Panc1 (cell line): ENCODE data around the gene RANBP17. TPM values are rescaled to one million over a fixed set of nuclear protein-coding genes. Genes with fewer than 3 reads are reported as not detected.

ENCODE experiments used
- ATAC-seq: fragments of 200-7000 bp; cut with Tn5 transposase; 2 replicates; pipeline ENCODE4 v1.9.1; 2020; ENCODE audit warnings: mild to moderate bottlenecking, moderate library complexity
- BruUV-seq: library from RNA; stranded (reverse); fragments of 400-500 nt; replicated peaks from 2 replicates; lab custom pipeline; 2021; lab: Mats Ljungman, UMichigan
- CTCF ChIA-PET: fragments of 300-600 bp; sonication (Branson Sonifier 250); formaldehyde crosslinking; loops from one replicate; lab custom pipeline; 2022; ENCODE audit warnings: antibody characterized with exemption; lab: Charles Lee
- POLR2A ChIA-PET: fragments of 300-600 bp; sonication (Branson Sonifier 250); formaldehyde crosslinking; loops from one replicate; lab custom pipeline; 2022; ENCODE audit warnings: antibody characterized with exemption; lab: Charles Lee
- DNase-seq: peaks from one replicate; pipeline ENCODE4 v3.0.0-alpha.2; 2010; ENCODE audit warnings: low read depth, low spot score
- H3K27ac ChIP-seq: 2 replicates; pipeline ENCODE4 v1.5.1; 2011; ENCODE audit warnings: mild to moderate bottlenecking, low read length, inconsistent platforms
- H3K27me3 ChIP-seq: fragments of 200-500 bp; sonication (Bioruptor generic); 2 replicates; pipeline ENCODE4 v1.6.0; 2014; ENCODE audit warnings: low read length, inconsistent platforms; ENCODE audit not compliant: control insufficient read depth, insufficient read depth
- H3K36me3 ChIP-seq: fragments of 200-500 bp; sonication (Bioruptor generic); 2 replicates; pipeline ENCODE4 v1.5.1; 2014; ENCODE audit warnings: inconsistent platforms, mild to moderate bottlenecking, low read length, moderate library complexity; ENCODE audit not compliant: control insufficient read depth, insufficient read depth
- H3K4me1 ChIP-seq: 2 replicates; pipeline ENCODE4 v1.5.1; 2011; ENCODE audit warnings: inconsistent platforms, mild to moderate bottlenecking, low read length, moderate library complexity; ENCODE audit not compliant: control insufficient read depth, insufficient read depth
- H3K4me3 ChIP-seq, 2 experiments: 2 replicates each; pipeline ENCODE4 v1.5.1; 2011 to 2012; ENCODE audit warnings: low read depth in 2 of 2, low read length in 2 of 2, mild to moderate bottlenecking in 2 of 2, inconsistent platforms in 1 of 2, moderate library complexity in 1 of 2
- H3K9me3 ChIP-seq: fragments of 200-500 bp; sonication (Bioruptor generic); 2 replicates; pipeline ENCODE4 v1.5.1; 2014; ENCODE audit warnings: low read depth, mild to moderate bottlenecking, inconsistent platforms, low read length, moderate library complexity; ENCODE audit not compliant: control insufficient read depth, insufficient read depth
- CTCF ChIP-seq: fragments of 450-650 bp; IDR thresholded peaks from 2 replicates; pipeline ENCODE4 v1.5.1; 2017; ENCODE audit warnings: mild to moderate bottlenecking
- POLR2AphosphoS5 ChIP-seq: IDR thresholded peaks from 2 replicates; pipeline ENCODE4 v1.6.1; 2012; ENCODE audit warnings: mild to moderate bottlenecking, low read depth, low read length, moderate library complexity
- SIN3A ChIP-seq: IDR thresholded peaks from 2 replicates; pipeline ENCODE4 v1.6.1; 2012; ENCODE audit warnings: low read depth, mild to moderate bottlenecking, low read length, moderate library complexity, borderline replicate concordance; ENCODE audit not compliant: insufficient read depth
- TCF7L2 ChIP-seq: IDR thresholded peaks from 2 replicates; pipeline ENCODE4 v1.6.1; 2011; ENCODE audit warnings: mild to moderate bottlenecking, low read depth, low read length, inconsistent platforms
- in situ Hi-C: cut with HindIII; loops from 2 replicates; pipeline ENCODE4 v1.10.0; 2016; ENCODE audit warnings: low sequenced_read_pairs, low pct_unique_long_range_greater_than_20kb
- intact Hi-C: fragments of 100-400 bp; cut with micrococcal nuclease; formaldehyde crosslinking; loops from one replicate; pipeline ENCODE4 v1.10.0; 2022; ENCODE audit not compliant: unreplicated experiment
- total RNA-seq: library from RNA; stranded (reverse); gene quantifications from one replicate; pipeline ENCODE4 v1.2.1, GENCODE V29; 2021; ENCODE audit not compliant: unreplicated experiment
- TF ChIP-seq, protein P1 (sequence below), 2 experiments: IDR thresholded peaks; 2 replicates each; pipeline ENCODE4 v1.6.1; 2011 to 2012; ENCODE audit warnings: low read depth in 2 of 2, control low read depth in 1 of 2, low read length in 1 of 2, mild to moderate bottlenecking in 1 of 2, moderate library complexity in 1 of 2; ENCODE audit not compliant: insufficient read depth in 1 of 2

The RANBP17 gene
- total RNA-seq, 1 experiment from 2014 or later, result not detected

- Histone ChIP-seq H3K27me3 (no peaks in the 10 kb centered on the region), H3K4me3 (no peak overlapping the region), H3K27ac (no peak overlapping the region), H3K4me1 (no peaks in the 10 kb centered on the region), H3K9me3 (no peaks in the 10 kb centered on the region), H3K36me3 (no peaks in the 10 kb centered on the region; the same call in 1 of the 2 replicates)
- TF ChIP-seq SIN3A, result no peak
- no peak for TF ChIP-seq POLR2AphosphoS5
- TF ChIP-seq, protein P1, sequence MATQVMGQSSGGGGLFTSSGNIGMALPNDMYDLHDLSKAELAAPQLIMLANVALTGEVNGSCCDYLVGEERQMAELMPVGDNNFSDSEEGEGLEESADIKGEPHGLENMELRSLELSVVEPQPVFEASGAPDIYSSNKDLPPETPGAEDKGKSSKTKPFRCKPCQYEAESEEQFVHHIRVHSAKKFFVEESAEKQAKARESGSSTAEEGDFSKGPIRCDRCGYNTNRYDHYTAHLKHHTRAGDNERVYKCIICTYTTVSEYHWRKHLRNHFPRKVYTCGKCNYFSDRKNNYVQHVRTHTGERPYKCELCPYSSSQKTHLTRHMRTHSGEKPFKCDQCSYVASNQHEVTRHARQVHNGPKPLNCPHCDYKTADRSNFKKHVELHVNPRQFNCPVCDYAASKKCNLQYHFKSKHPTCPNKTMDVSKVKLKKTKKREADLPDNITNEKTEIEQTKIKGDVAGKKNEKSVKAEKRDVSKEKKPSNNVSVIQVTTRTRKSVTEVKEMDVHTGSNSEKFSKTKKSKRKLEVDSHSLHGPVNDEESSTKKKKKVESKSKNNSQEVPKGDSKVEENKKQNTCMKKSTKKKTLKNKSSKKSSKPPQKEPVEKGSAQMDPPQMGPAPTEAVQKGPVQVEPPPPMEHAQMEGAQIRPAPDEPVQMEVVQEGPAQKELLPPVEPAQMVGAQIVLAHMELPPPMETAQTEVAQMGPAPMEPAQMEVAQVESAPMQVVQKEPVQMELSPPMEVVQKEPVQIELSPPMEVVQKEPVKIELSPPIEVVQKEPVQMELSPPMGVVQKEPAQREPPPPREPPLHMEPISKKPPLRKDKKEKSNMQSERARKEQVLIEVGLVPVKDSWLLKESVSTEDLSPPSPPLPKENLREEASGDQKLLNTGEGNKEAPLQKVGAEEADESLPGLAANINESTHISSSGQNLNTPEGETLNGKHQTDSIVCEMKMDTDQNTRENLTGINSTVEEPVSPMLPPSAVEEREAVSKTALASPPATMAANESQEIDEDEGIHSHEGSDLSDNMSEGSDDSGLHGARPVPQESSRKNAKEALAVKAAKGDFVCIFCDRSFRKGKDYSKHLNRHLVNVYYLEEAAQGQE (IDR thresholded peaks at IDR 0.05; ENCODE audit: insufficient read depth in 1 of 2, low read depth in 2 of 2, low read length in 1 of 2), result no peak
- no peak for TF ChIP-seq TCF7L2
- no peak for TF ChIP-seq CTCF
- ATAC-seq, result no peak
- BruUV-seq, result no TSS peak
- CTCF ChIA-PET, result no interaction called here
- in situ Hi-C loops (no loop called here), intact Hi-C loops (no loop called here)
- DNase-seq, result no peak
- POLR2A ChIA-PET, result no interaction called here
These were observed 77.4 kb downstream of the RANBP17 start for GRCh38 chr5:170939178-170939577.

DNA sequence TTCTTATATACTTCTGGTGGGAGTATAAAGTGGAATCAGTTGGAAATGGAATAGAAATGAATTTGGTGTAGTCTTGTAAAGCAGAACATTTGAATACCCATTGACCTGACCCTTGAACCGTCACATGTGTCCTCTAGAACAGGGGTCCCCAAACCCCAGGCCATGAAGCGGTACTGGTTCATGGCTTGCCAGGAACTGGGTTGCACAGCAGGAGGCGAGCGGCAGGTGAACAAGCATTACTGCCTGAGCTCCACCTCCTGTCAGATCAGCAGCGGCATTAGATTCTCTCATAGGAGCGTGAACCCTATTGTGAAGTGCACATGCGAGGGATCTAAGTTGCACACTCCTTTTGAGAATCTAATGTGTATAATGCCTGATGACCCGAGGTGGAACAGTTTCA, 80.0 kb downstream of the RANBP17 start:
- no peak for TF ChIP-seq CTCF
- Histone ChIP-seq H3K4me3 (no peak overlapping the region), H3K27me3 (no peaks in the 10 kb centered on the region; the same call in 1 of the 2 replicates), H3K9me3 (no peaks in the 10 kb centered on the region), H3K36me3 (no peaks in the 10 kb centered on the region; the same call in 1 of the 2 replicates), H3K27ac (no peak overlapping the region), H3K4me1 (no peaks in the 10 kb centered on the region)
- ChIA-PET CTCF (no interaction called here), POLR2A (no interaction called here)
- in situ Hi-C loops, result no loop called here
- BruUV-seq, result no TSS peak
- ATAC-seq, result no peak
- intact Hi-C loops, result no loop called here
- no peak for DNase-seq
